ENCODE results near the gene WHAMM. TPM values are rescaled to one million over a fixed set of nuclear protein-coding genes. Genes with fewer than 3 reads are reported as not detected.

Gene WHAMM
- total RNA-seq, 2 donors from 2014 or later = 11.9 to 13.1 TPM

- H3K4me1 ChIP-seq = no peaks in the 10 kb centered on the region
- H3K27ac ChIP-seq = no peak overlapping the region
- no peak overlapping the region for H3K9ac ChIP-seq (ENCODE audit: low read depth in 2 of 2, low read length in 2 of 2)
- intact Hi-C loops (cut with DNase I) = loop anchor here (5.0 to 10.0 kb wide), 2 partner anchors 52 to 260 kb away; partner anchors contain the start of gene RPS17
- no peaks in the 10 kb centered on the region for H3K27me3 ChIP-seq
- H3K9me3 ChIP-seq = no peaks in the 10 kb centered on the region
- no peaks in the 10 kb centered on the region for H3K36me3 ChIP-seq
- H3K4me3 ChIP-seq = no peak overlapping the region
- no peak for TF ChIP-seq CTCF (IDR thresholded peaks at IDR 0.05)
- no peak for DNase-seq
Measured at GRCh38 chr15:82804575-82804949, 4.9 kb upstream of the WHAMM start.

- intact Hi-C loops (cut with DNase I) = loop anchor here (10.0 kb wide), 1 partner anchor 261 kb away; the partner anchor contains the start of gene RPS17
- DNase-seq = no peak
- no peak within 1 kb of the TSS for H3K27ac ChIP-seq
Measured at GRCh38 chr15:82805994-82806406, 3.4 kb upstream of the WHAMM start, which contains the start of gene FSD2. FSD2 (minus strand) TSS chr15:82806069; CDS start chr15:82787390, 18,679 bp downstream.

GRCh38 chr15:82807920-82808633, 1.4 kb upstream of the WHAMM start:
- no peaks in the 10 kb centered on the region for H3K4me1 ChIP-seq
- no peak overlapping the region for H3K4me3 ChIP-seq
- no peak for DNase-seq
- H3K9ac ChIP-seq (ENCODE audit: low read depth in 2 of 2, low read length in 2 of 2) = peak overlapping the region in 1 of 2 donors; percentile 13
- intact Hi-C loops (cut with DNase I) = loop anchor here (10.0 kb wide), 1 partner anchor 263 kb away; the partner anchor contains the start of gene RPS17
- H3K36me3 ChIP-seq = no peaks in the 10 kb centered on the region
- H3K27me3 ChIP-seq = no peaks in the 10 kb centered on the region
- H3K27ac ChIP-seq = peak overlapping the region; percentile 100
- no peak for TF ChIP-seq CTCF (IDR thresholded peaks at IDR 0.05)
- H3K9me3 ChIP-seq = no peaks in the 10 kb centered on the region

More at GRCh38 chr15:82805994-82806406, 3.4 kb upstream of the WHAMM start, which contains the start of gene FSD2:
- Histone ChIP-seq H3K27me3 (no peaks in the 10 kb centered on the region), H3K4me3 (no peak within 1 kb of the TSS), H3K4me1 (no peaks in the 10 kb centered on the region), H3K9me3 (no peaks in the 10 kb centered on the region), H3K9ac (ENCODE audit: low read depth in 2 of 2, low read length in 2 of 2) (no peak within 1 kb of the TSS), H3K36me3 (no peaks in the 10 kb centered on the region)
- TF ChIP-seq CTCF (IDR thresholded peaks at IDR 0.05) = no peak

- H3K4me3 ChIP-seq = peak overlapping the region; percentile 77
- no peak for TF ChIP-seq CTCF (IDR thresholded peaks at IDR 0.05)
- H3K4me1 ChIP-seq = no peaks in the 10 kb centered on the region
- H3K9me3 ChIP-seq = no peaks in the 10 kb centered on the region
- H3K36me3 ChIP-seq = no peaks in the 10 kb centered on the region
- no peaks in the 10 kb centered on the region for H3K27me3 ChIP-seq
- peak overlapping the region in 1 of 2 donors; percentile 13 for H3K9ac ChIP-seq (ENCODE audit: low read depth in 2 of 2, low read length in 2 of 2)
- intact Hi-C loops (cut with DNase I) = loop anchor here (10.0 kb wide), 1 partner anchor 264 kb away; the partner anchor contains the start of gene RPS17
- peak overlapping the region; percentile 100 for H3K27ac ChIP-seq
- peak; percentile 25 for DNase-seq
Measured at GRCh38 chr15:82808634-82809041, 790 bp upstream of the WHAMM start.

GRCh38 chr15:82810061-82810889, 847 bp downstream of the WHAMM start:
- Histone ChIP-seq H3K4me3 (peak overlapping the region; percentile 77), H3K9me3 (no peaks in the 10 kb centered on the region), H3K9ac (ENCODE audit: low read depth in 2 of 2, low read length in 2 of 2) (peak overlapping the region; percentile 87 to 94), H3K36me3 (no peaks in the 10 kb centered on the region), H3K4me1 (no peaks in the 10 kb centered on the region), H3K27ac (peak overlapping the region; percentile 100), H3K27me3 (no peaks in the 10 kb centered on the region)
- intact Hi-C loops (cut with DNase I) = no loop called here
- peak; percentile 25 for DNase-seq
- TF ChIP-seq CTCF (IDR thresholded peaks at IDR 0.05) = no peak
